ENCODE measurements around the gene OR5K2.

Gene OR5K2

DNA sequence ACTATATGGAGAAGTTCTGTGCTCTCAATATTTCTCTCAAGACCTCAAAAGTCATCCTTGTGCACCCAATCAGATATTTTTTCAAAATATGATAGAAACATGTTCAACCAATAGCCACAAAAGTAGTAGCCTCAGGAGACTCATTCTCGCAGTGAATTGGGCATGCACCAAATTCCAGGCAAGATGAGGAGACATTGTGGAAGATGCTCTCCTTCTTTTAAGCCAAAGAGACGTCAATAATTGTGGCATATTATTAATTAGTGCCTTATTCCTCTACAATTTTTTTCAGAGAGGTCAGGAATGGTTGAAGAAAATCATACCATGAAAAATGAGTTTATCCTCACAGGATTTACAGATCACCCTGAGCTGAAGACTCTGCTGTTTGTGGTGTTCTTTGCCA, at the start of gene OR5K2:
Gene OR5K2 (plus strand): TSS at position 301 of the 400 bp plus-strand sequence. CDS start 0 bp downstream, at position 301.
- DNase-seq (ENCODE audit: extremely low read depth in 1 of 2, low read depth in 1 of 2), result no peak

DNA sequence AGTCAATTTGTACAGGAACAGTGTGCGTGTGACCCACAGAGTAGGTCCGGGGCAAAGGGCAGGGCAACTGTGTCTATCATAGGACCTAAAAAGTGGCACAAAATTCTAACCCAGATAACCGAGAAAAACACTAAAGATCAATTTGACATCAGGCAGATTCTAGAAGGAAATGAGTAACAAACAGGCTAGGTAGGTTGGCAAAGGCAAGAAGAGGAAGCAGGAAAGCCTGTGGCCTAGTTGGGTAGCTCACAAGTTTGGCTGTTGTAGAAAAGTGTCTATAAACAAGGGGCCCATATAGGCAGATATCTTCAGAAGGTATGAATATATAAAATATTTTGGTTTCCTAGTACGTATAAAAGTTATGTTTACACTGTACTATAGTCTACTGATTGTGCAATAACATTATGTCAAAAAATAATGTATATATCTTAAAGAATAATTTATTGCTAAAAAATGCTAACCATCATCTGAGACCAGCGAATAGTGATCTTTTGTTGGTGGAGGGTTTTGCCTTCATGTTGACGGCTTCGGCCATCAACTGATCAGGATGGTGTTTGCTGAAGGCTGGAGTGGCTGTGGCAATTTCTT, 47.8 kb upstream of the OR5K2 start:
- no peak for DNase-seq (ENCODE audit: extremely low read depth in 1 of 2, low read depth in 1 of 2)

DNA sequence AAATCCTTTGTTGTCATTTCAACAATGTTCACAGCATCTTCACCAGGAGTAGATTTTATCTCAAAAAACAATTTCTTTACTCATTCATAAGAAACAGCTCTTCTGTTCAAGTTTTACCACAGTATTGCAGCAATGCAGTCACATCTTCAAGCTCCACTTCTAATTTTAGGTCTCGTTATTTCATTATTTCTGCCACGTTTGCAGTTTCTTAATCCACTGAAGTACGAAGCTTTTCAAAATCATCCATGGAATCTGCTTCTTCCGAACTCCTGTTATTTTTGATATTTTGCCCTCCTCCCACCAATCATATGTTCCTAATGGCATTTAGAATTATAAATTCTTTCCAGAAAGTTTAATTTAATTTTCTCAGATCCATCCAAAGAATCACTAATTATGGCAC, 47.1 kb upstream of the OR5K2 start:
- no peak for DNase-seq (ENCODE audit: extremely low read depth in 1 of 2, low read depth in 1 of 2)

DNA sequence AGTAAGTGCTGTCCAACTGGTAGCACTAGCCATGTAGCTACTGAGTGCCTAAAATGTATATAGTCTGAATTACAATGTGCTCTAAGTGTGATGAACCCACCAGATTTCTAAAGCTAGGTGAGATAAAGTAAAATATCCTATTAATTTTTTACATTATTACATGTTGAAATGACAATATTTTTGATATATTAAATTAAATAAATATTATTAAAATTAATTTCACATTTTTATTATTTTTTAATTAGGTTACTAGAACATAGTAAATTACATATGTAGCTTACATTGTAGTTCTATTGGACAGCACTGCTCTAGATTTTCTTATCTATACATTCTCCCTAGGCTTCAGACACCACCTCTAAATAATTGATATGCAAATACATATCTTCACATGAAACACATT, 43.7 kb upstream of the OR5K2 start:
- DNase-seq (ENCODE audit: extremely low read depth in 1 of 2, low read depth in 1 of 2), result no peak

DNA sequence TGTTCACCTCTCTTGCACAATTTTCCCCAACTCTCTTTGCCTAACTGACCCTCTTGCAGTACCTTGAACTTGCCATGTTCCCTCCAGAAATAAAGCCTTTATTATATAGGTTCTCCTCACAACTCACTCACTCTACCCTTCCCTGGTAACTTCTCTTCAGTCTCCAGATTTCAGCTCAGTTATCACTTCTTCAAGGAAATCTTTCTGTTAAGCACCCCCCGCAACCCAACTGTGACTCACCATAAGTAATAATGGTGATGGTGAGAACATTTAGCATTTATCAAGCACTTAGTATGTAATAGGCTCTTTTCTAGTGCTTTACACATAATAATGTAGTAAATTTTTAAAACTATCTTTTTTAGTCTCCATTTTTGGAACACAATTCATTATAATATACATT, 42.6 kb upstream of the OR5K2 start:
- no peak for DNase-seq (ENCODE audit: extremely low read depth in 1 of 2, low read depth in 1 of 2)

DNA sequence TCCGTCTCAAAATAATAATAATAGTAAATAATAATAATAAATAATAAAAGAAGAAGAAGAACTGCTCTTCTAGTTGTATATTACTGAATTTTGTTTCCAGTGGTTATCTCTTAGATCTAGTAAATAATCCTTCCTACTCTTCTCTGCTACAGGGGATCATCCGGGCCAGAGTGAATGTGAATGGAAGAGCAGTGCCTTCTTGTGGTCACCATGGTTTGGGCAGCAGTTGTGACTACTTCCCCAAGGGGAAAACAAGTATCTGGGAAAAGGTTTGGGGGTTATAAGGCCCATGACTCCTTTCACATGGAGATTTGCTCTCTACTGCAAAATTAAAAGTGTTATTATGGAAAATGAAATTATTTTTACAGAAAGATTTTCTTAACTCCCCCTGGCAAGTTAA, 39.9 kb upstream of the OR5K2 start:
- DNase-seq (ENCODE audit: extremely low read depth in 1 of 2, low read depth in 1 of 2), result no peak

DNA sequence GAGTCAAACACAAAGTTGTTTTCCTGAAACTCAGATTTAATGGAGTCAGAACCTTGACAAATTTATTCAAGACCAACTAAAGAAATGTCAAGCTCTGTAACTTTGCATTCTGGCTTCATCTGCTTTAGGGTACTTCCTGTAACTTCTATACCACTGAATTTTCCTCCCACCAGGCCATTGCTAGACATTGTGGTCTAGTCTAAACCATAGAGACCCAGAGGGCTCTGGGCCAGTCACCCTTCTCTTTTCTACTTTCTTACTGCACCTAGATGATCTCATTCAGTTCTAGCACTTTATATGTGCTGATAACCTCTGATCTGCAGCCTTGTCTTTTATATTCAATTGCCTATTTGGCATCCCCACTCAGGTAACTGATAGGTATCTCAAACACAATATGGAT, 37.3 kb upstream of the OR5K2 start:
- DNase-seq (ENCODE audit: extremely low read depth in 1 of 2, low read depth in 1 of 2), result no peak

DNA sequence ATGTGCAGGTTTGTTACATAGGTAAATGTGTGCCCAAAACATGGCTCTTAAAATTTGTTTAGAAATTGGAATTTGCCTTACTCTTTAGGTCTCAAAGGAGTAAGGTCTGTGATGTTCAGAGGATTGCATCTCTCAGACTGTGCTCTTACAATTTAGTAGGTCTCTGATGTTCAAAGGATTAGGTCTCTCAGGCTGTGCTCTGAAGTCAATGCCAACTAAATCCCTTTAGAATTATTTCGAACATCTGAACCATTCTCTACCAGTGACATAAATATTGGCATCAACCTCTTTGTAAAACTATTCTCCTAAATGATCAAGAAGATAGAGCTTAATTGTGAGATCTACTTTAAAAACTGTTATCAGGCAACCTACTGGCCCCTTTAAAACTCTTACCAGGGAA, 34.6 kb upstream of the OR5K2 start, which contains the start of gene OR5K1:
Gene OR5K1 (plus strand): TSS at position 301 of the 400 bp plus-strand sequence. CDS start 6,376 bp downstream, outside the sequence.
- DNase-seq (ENCODE audit: extremely low read depth in 1 of 2, low read depth in 1 of 2), result no peak

DNA sequence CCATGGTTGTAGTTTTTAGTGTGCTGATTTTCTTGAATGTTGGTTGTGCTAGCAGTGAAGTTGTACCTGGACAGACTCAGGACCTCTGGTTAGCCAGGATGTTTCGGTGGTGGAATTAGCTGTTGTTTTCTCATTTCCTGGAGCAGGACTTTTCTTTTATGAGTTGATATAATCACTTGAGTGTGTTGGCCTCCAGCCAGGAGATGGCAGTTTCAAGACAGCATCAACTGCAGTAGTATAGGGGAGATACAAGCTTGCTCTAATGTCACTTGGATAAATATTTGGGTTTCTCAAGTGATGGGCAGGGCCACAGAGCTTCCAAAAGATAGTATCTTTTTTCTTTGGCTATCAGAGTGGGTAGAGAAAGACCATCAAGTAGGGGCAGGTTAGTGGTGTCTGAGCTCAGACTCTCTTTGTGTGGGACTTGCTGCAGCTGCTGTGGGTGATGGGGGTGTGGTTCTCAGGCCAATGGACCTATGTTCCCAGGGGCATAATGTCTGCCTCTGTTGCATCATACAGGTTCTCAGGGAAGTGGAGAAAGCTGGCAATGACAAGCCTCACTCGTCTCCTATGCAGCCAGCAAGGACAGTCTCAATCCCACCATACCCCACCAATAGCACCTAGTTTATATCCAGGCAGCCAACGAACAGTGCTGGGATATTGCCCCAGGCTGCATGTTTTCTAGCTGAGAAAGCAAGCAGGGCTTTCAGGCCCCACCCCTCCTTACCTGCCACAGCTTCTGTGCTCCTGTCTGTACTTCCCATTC, 14.6 kb upstream of the OR5K2 start:
- no peak for DNase-seq (ENCODE audit: extremely low read depth in 1 of 2, low read depth in 1 of 2)

DNA sequence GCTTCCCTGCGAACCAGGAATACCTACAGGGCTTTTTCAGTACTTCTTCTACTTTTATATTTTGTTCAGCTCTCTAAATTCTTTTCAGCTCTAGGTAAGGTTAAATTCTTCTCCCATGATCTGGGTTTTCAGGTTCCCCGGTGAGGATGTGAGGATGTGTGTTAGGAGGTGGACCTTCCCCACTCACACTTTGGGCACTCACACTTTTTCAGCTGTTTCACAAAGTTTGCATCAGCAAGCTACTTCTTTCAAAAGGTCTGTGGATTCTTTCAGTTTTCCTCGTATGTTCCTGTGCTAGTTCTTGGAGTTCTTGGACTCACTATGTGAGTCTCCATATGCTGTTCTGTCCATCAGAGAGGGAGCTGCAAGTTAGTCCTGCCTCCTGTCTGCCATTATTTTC, 13.9 kb upstream of the OR5K2 start:
- DNase-seq (ENCODE audit: extremely low read depth in 1 of 2, low read depth in 1 of 2), result no peak

DNA sequence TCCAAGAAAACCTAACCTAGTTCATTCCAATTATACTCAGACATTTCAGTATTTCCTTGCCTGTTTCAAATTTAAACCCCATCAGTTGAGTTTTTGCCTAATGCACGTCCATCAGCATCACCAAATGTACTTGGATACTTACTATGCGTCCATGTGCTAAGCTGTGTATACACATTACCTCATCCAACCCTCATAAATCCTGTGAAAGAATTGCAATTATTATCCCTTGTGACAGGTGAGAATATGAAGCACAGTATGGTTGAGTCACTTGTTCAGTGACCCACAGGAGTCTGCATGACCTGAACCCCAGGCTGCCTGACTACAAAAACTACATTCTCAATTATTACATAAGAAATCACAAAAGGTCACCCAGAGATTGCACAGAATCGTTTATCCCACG, 2.5 kb downstream of the OR5K2 start:
- no peak for DNase-seq (ENCODE audit: extremely low read depth in 1 of 2, low read depth in 1 of 2)

DNA sequence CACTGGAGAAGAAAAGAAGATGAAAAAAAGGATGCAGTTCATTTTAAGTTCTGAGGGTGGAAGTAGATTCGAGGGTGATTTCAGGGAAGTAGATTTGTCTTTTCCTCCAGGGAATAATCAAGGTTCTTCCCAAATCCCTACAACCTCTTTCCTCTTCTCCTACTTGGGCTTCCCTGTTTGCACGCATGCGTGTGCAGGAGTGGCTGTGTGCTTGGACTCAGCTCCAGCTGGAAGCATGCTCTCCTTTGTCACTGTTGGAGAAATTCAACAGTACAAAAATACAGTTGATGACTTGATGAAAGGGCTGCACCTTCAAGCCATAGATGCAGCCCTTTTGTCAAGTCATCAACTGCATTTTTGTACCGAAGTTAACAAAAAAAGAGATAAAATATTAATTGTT, 3.8 kb downstream of the OR5K2 start:
- DNase-seq (ENCODE audit: extremely low read depth in 1 of 2, low read depth in 1 of 2), result no peak

DNA sequence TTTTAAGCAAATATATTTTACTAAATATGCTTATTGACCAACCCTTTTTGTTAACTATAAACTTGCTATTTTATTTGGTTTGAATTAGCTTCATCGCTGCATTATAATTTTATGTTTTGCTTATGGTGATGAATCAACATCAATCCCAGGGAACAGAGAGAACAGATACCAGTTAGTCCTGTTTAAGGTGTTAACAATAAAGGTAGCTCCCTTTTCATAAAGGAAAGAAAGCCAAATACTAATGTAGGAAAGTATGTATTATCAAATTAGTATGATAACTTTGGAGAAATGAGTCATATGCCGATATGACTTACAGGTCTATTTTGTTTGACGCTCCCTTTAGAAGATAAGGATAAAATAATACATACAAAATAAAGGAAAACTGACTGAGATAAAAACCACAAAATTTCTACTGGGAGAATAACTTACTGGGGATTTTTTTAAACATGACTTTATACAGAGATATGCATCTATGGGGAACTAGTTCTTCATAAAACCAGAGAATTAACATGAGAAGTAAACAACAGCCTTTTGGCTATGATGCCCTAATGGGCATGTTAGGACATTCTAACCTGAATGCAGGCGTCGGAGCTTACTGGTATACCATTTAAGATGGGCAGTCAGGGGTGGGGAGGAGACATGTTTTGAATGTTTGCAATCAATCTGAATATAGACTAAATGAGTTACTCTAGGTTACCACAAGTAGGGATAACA, 4.5 kb downstream of the OR5K2 start:
- DNase-seq (ENCODE audit: extremely low read depth in 1 of 2, low read depth in 1 of 2), result no peak

DNA sequence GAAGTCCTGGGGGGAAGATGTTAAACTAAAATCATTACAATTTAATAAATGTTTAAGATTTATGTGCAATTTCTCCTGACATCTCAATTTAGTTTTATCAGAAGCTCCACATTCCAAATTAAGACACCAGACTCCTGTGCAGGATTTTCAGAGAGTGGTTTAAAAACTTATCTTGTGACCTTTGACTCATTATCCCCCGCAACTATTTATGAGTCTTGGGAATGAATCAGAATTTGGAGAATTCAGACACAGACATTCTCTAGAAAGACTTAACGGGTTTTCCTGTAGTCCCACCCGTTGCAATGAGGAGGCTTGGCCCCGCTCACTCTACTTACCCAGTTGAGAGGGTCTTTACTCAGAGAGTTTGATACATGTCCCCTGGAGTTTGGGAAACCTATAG, 7.1 kb downstream of the OR5K2 start:
- DNase-seq (ENCODE audit: extremely low read depth in 1 of 2, low read depth in 1 of 2), result no peak

DNA sequence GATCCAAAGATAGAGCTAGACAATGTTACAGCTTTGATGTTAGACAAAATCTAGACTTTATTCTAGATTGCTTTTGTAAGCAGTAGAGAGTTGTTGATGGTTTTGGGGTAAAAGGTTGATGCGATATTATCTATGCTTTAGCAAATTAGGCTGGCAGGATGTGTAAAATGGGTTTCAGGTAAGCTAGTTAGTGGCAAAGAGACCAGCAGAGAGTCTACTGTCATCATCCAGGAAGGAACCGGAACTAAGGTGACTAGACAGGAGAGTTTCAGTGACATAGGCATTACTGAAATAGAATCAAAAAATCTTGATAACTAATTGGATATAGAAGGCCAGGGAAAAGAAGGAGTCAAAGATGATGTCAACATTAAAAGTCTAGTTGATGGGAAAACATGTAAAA, 11.1 kb downstream of the OR5K2 start:
- DNase-seq (ENCODE audit: extremely low read depth in 1 of 2, low read depth in 1 of 2), result no peak

DNA sequence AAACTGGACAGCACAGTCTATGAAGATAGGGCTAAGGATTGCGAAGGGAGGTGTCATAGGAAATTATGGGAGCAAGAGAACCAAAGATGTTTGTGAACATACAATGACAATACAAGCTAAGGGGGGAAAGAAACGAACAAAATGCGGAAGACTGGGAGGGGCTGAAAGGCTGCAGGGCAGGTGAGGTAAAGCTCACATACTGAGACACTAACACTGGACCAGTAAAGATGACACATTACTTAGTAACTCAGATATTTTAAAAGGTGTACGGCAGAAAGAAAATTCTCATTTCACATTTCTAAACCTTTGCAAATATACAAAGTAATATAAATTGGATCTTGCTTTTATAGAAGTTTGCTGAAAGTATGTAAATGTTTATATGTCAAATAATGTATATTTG, 15.1 kb downstream of the OR5K2 start:
- no peak for DNase-seq (ENCODE audit: extremely low read depth in 1 of 2, low read depth in 1 of 2)

DNA sequence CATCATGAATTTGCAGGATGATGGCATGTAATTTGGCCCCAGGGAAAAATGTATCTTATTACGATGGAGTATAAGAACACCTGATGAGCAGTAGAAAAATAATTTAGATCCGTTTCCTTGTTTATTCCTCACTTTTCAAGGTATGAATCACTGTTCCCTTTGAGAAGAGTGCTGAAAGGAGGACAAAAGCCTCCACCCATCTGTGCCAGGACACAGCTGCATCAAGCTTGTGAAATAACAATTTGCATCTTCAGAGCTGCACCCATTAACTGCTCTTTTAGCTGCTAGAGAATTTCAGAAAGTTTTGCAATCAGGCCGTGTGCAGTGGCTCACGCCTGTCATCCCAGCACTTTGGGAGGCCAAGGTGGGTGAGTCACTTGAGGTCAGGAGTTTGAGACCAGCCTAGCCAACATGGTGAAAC, 15.6 kb downstream of the OR5K2 start:
- DNase-seq (ENCODE audit: extremely low read depth in 1 of 2, low read depth in 1 of 2), result peak in 1 of 2 donors; percentile 23

DNA sequence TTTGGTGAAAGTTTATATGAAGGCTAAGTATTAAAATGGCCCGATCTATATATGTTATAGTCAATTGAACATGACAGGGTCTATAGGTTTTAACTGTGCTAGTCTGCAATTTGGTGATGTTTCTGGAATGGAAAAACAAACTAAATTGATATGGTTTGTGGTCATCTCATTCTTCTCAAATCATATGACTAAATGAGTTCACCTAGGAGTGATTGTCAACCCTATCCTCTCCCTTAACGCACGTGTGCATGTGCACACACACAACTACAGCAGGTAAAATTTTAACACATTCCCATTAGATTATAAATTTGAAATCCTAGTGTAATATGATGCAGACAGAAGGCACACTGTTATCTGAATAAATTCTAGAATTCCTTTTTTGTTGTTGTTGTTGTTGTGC, 16.3 kb downstream of the OR5K2 start:
- no peak for DNase-seq (ENCODE audit: extremely low read depth in 1 of 2, low read depth in 1 of 2)

DNA sequence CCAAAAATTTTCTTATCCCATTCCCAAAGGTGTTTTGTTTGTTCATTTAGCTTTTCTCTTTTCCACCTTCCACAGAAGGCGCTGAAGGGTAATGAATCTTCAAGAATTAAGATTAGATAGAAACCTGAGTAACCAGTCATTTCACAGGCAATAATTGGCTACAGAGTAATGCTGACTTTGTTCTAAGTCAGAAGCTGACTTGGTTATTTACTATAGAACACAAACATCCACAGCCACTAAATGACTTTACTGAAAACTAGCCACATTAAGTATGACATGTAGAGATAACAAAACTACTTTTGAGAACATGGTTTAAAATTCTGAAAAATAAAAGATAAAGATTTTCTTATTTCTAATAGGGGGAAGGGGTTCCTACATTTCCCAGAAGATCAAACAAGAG, 17.5 kb downstream of the OR5K2 start:
- DNase-seq (ENCODE audit: extremely low read depth in 1 of 2, low read depth in 1 of 2), result no peak

DNA sequence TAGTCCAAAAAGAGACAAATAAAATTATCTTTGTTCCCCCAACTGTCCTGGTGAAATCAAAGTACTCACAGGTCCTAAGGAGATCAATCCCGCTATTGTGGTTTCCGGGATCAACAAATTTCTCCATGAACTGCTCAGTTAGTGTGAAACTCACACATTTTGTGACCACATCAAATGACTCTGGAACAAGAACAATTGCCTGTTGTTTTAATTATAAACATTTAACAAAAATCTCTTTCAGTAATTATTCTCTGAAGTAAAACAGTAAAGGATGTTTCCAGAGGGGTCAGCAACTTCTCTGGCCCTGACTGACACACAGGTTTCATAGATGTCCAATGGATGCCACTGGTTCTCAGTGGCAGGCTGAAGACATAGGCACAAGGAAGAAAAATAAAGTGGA, 21.3 kb downstream of the OR5K2 start:
- DNase-seq (ENCODE audit: extremely low read depth in 1 of 2, low read depth in 1 of 2), result no peak

DNA sequence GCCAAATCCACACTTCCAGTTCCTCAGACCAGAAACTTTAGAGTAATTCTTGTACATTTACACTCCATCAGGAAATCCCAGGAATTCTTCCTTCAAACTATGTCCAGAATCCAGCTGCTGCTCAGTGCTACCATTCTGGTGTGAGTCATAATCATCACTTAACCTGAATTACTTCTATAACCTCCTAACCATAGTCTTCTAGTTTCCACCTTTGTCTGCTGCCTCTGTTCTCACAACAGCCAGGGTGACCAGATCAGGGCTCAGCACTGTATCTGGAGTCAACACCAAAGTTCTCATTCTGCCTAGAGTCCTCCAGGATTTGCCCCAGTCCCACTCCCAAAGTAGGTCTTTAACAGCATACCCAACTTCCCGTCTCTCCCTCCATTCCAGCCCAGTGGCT, 21.9 kb downstream of the OR5K2 start:
- DNase-seq (ENCODE audit: extremely low read depth in 1 of 2, low read depth in 1 of 2), result no peak
